Panc1 (cell line): ENCODE results near the gene AURKAIP1. TPM values are rescaled to one million over a fixed set of nuclear protein-coding genes. Genes with fewer than 3 reads are reported as not detected.

ENCODE experiments used
- ATAC-seq: fragments of 200-7000 bp; cut with Tn5 transposase; 2 replicates; pipeline ENCODE4 v1.9.1; 2020; ENCODE audit warnings: mild to moderate bottlenecking, moderate library complexity
- BruUV-seq: library from RNA; stranded (reverse); fragments of 400-500 nt; replicated peaks from 2 replicates; lab custom pipeline; 2021; lab: Mats Ljungman, UMichigan
- CTCF ChIA-PET: fragments of 300-600 bp; sonication (Branson Sonifier 250); formaldehyde crosslinking; loops from one replicate; lab custom pipeline; 2022; ENCODE audit warnings: antibody characterized with exemption; lab: Charles Lee
- POLR2A ChIA-PET: fragments of 300-600 bp; sonication (Branson Sonifier 250); formaldehyde crosslinking; loops from one replicate; lab custom pipeline; 2022; ENCODE audit warnings: antibody characterized with exemption; lab: Charles Lee
- DNase-seq: peaks from one replicate; pipeline ENCODE4 v3.0.0-alpha.2; 2010; ENCODE audit warnings: low read depth, low spot score
- H3K27ac ChIP-seq: 2 replicates; pipeline ENCODE4 v1.5.1; 2011; ENCODE audit warnings: mild to moderate bottlenecking, low read length, inconsistent platforms
- H3K27me3 ChIP-seq: fragments of 200-500 bp; sonication (Bioruptor generic); 2 replicates; pipeline ENCODE4 v1.6.0; 2014; ENCODE audit warnings: low read length, inconsistent platforms; ENCODE audit not compliant: control insufficient read depth, insufficient read depth
- H3K36me3 ChIP-seq: fragments of 200-500 bp; sonication (Bioruptor generic); 2 replicates; pipeline ENCODE4 v1.5.1; 2014; ENCODE audit warnings: inconsistent platforms, mild to moderate bottlenecking, low read length, moderate library complexity; ENCODE audit not compliant: control insufficient read depth, insufficient read depth
- H3K4me1 ChIP-seq: 2 replicates; pipeline ENCODE4 v1.5.1; 2011; ENCODE audit warnings: inconsistent platforms, mild to moderate bottlenecking, low read length, moderate library complexity; ENCODE audit not compliant: control insufficient read depth, insufficient read depth
- H3K4me3 ChIP-seq, 2 experiments: 2 replicates each; pipeline ENCODE4 v1.5.1; 2011 to 2012; ENCODE audit warnings: low read depth in 2 of 2, low read length in 2 of 2, mild to moderate bottlenecking in 2 of 2, inconsistent platforms in 1 of 2, moderate library complexity in 1 of 2
- H3K9me3 ChIP-seq: fragments of 200-500 bp; sonication (Bioruptor generic); 2 replicates; pipeline ENCODE4 v1.5.1; 2014; ENCODE audit warnings: low read depth, mild to moderate bottlenecking, inconsistent platforms, low read length, moderate library complexity; ENCODE audit not compliant: control insufficient read depth, insufficient read depth
- POLR2AphosphoS5 ChIP-seq: IDR thresholded peaks from 2 replicates; pipeline ENCODE4 v1.6.1; 2012; ENCODE audit warnings: mild to moderate bottlenecking, low read depth, low read length, moderate library complexity
- SIN3A ChIP-seq: IDR thresholded peaks from 2 replicates; pipeline ENCODE4 v1.6.1; 2012; ENCODE audit warnings: low read depth, mild to moderate bottlenecking, low read length, moderate library complexity, borderline replicate concordance; ENCODE audit not compliant: insufficient read depth
- TCF7L2 ChIP-seq: IDR thresholded peaks from 2 replicates; pipeline ENCODE4 v1.6.1; 2011; ENCODE audit warnings: mild to moderate bottlenecking, low read depth, low read length, inconsistent platforms
- in situ Hi-C: cut with HindIII; loops from 2 replicates; pipeline ENCODE4 v1.10.0; 2016; ENCODE audit warnings: low sequenced_read_pairs, low pct_unique_long_range_greater_than_20kb
- intact Hi-C: fragments of 100-400 bp; cut with micrococcal nuclease; formaldehyde crosslinking; loops from one replicate; pipeline ENCODE4 v1.10.0; 2022; ENCODE audit not compliant: unreplicated experiment
- total RNA-seq: library from RNA; stranded (reverse); gene quantifications from one replicate; pipeline ENCODE4 v1.2.1, GENCODE V29; 2021; ENCODE audit not compliant: unreplicated experiment
- TF ChIP-seq, protein P1 (sequence below): fragments of 450-650 bp; IDR thresholded peaks from 2 replicates; pipeline ENCODE4 v1.5.1; 2017; ENCODE audit warnings: mild to moderate bottlenecking
- TF ChIP-seq, protein P2 (sequence below), 2 experiments: IDR thresholded peaks; 2 replicates each; pipeline ENCODE4 v1.6.1; 2011 to 2012; ENCODE audit warnings: low read depth in 2 of 2, control low read depth in 1 of 2, low read length in 1 of 2, mild to moderate bottlenecking in 1 of 2, moderate library complexity in 1 of 2; ENCODE audit not compliant: insufficient read depth in 1 of 2

AURKAIP1 gene
- total RNA-seq, 1 experiment from 2014 or later = 335 TPM

DNA sequence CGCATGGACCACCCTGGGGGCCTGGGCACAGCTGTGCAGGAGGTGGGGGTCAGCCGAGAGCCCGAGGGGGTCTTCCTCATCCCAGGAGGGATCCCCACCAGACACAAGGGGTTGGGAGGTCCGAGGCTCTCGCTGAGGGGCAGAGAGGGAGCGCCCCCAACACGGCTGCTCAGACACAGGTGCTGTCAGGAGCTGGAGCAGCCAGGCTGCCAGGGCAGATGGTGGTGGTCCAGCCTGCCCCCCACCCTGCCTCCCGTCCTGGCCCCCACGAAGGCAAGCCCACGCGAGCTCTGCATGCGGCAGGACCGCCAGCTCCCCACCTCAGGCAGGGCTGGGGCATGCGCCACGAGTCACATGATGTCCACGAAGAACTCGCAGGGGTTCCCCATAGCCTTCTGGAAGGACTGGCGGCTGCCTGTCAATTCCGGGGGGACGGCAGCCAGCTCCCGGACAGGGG, 39.2 kb downstream of the AURKAIP1 start:
- DNase-seq = no peak
- ChIA-PET CTCF (no interaction called here), POLR2A (no interaction called here)
- intact Hi-C loops = no loop called here
- Histone ChIP-seq H3K36me3 (no peaks in the 10 kb centered on the region), H3K27ac (no peak overlapping the region), H3K4me3 (no peak overlapping the region), H3K9me3 (no peaks in the 10 kb centered on the region), H3K27me3 (no peaks in the 10 kb centered on the region), H3K4me1 (no peaks in the 10 kb centered on the region)
- ATAC-seq = no peak
- TF ChIP-seq SIN3A = no peak
- TF ChIP-seq, protein P1, sequence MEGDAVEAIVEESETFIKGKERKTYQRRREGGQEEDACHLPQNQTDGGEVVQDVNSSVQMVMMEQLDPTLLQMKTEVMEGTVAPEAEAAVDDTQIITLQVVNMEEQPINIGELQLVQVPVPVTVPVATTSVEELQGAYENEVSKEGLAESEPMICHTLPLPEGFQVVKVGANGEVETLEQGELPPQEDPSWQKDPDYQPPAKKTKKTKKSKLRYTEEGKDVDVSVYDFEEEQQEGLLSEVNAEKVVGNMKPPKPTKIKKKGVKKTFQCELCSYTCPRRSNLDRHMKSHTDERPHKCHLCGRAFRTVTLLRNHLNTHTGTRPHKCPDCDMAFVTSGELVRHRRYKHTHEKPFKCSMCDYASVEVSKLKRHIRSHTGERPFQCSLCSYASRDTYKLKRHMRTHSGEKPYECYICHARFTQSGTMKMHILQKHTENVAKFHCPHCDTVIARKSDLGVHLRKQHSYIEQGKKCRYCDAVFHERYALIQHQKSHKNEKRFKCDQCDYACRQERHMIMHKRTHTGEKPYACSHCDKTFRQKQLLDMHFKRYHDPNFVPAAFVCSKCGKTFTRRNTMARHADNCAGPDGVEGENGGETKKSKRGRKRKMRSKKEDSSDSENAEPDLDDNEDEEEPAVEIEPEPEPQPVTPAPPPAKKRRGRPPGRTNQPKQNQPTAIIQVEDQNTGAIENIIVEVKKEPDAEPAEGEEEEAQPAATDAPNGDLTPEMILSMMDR = no peak
- no peak for TF ChIP-seq POLR2AphosphoS5
- TF ChIP-seq, protein P2, sequence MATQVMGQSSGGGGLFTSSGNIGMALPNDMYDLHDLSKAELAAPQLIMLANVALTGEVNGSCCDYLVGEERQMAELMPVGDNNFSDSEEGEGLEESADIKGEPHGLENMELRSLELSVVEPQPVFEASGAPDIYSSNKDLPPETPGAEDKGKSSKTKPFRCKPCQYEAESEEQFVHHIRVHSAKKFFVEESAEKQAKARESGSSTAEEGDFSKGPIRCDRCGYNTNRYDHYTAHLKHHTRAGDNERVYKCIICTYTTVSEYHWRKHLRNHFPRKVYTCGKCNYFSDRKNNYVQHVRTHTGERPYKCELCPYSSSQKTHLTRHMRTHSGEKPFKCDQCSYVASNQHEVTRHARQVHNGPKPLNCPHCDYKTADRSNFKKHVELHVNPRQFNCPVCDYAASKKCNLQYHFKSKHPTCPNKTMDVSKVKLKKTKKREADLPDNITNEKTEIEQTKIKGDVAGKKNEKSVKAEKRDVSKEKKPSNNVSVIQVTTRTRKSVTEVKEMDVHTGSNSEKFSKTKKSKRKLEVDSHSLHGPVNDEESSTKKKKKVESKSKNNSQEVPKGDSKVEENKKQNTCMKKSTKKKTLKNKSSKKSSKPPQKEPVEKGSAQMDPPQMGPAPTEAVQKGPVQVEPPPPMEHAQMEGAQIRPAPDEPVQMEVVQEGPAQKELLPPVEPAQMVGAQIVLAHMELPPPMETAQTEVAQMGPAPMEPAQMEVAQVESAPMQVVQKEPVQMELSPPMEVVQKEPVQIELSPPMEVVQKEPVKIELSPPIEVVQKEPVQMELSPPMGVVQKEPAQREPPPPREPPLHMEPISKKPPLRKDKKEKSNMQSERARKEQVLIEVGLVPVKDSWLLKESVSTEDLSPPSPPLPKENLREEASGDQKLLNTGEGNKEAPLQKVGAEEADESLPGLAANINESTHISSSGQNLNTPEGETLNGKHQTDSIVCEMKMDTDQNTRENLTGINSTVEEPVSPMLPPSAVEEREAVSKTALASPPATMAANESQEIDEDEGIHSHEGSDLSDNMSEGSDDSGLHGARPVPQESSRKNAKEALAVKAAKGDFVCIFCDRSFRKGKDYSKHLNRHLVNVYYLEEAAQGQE (IDR thresholded peaks at IDR 0.05; ENCODE audit: insufficient read depth in 1 of 2, low read depth in 2 of 2, low read length in 1 of 2) = no peak
- TF ChIP-seq TCF7L2 = no peak
- in situ Hi-C loops = no loop called here
- no TSS peak for BruUV-seq

DNA sequence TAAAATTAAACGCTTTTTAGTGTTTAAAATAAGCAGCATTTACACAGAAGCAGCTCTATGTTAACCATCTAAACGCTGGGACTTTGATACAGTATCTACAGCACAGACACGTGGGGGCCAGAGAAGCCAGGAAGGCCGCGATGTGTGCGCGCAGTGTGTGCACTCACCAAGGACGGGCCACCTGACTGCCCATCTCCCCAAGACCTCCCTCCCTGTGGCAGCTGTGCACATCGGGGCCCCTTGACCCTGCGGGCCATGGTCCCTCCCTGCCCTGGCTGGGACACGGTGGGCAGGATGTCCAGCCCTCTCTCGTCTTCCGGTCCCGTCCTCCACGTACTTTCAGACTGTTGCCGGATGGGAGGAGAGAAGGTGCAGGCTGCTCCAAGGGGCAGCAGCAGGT, 39.7 kb downstream of the AURKAIP1 start:
- no peak overlapping the region for H3K27ac ChIP-seq
- DNase-seq (no peak), ATAC-seq (no peak)
- intact Hi-C loops = no loop called here
- no peaks in the 10 kb centered on the region for H3K27me3 ChIP-seq
- H3K36me3 ChIP-seq = no peaks in the 10 kb centered on the region
- H3K4me3 ChIP-seq = no peak overlapping the region
- POLR2A ChIA-PET = no interaction called here
- CTCF ChIA-PET = no interaction called here
- TF ChIP-seq, protein P2 (IDR thresholded peaks at IDR 0.05; ENCODE audit: insufficient read depth in 1 of 2, low read depth in 2 of 2, low read length in 1 of 2) = no peak
- TF ChIP-seq TCF7L2 = no peak
- TF ChIP-seq POLR2AphosphoS5 = no peak
- TF ChIP-seq, protein P1 = no peak
- no peak for TF ChIP-seq SIN3A
- in situ Hi-C loops = no loop called here
- TSS peak; percentile 77 for BruUV-seq
- H3K4me1 ChIP-seq = no peaks in the 10 kb centered on the region
- H3K9me3 ChIP-seq = no peaks in the 10 kb centered on the region
